T-cell (primary cell): Measurements from ENCODE around the gene STIM2. TPM values are rescaled to one million over a fixed set of nuclear protein-coding genes. Genes with fewer than 3 reads are reported as not detected.
"Not testable (repeated sequence)": the region's sequence is repeated elsewhere in the genome, so short reads cannot be mapped to it uniquely, and the experiment has no call there.

Source experiments
- ATAC-seq, 4 experiments: fragments of 200-7000 bp in 3 of 4; fragments of 150-1000 bp in 1 of 4; cut with Tn5 transposase; replicated peaks in 1 of 4; 1 replicate in 3 of 4; 2 replicates in 1 of 4; pipeline ENCODE4 v1.10.0; 2021; ENCODE audit warnings: moderate library complexity in 3 of 4, mild to moderate bottlenecking in 2 of 4, moderate number of reproducible peaks in 1 of 4
- CTCF ChIA-PET, 2 donors: fragments of 300-600 bp; sonication (Branson Sonifier 250); formaldehyde crosslinking; loops; one replicate each; lab custom pipeline; 2022; ENCODE audit warnings: antibody characterized with exemption in 2 of 2; lab: Charles Lee
- POLR2A ChIA-PET, 2 donors: fragments of 300-600 bp; sonication (Branson Sonifier 250); formaldehyde crosslinking; loops; one replicate each; lab custom pipeline; 2022; ENCODE audit warnings: antibody characterized with exemption in 2 of 2; lab: Charles Lee
- DNase-seq, 35 experiments: peaks; one replicate each; pipeline versions ENCODE4 v3.0.0 to v3.0.0-alpha.2; 2013 to 2023
- H3K27ac ChIP-seq: one replicate; pipeline ENCODE4 v1.5.1; 2013; ENCODE audit warnings: low read length
- H3K27me3 ChIP-seq, 2 experiments: replicated peaks in 1 of 2; 1 replicate in 1 of 2; 2 replicates in 1 of 2; pipeline versions ENCODE4 v1.6.1 to v1.7.0; 2013; ENCODE audit warnings: low read length in 1 of 2, mixed read lengths in 1 of 2; ENCODE audit not compliant: control insufficient read depth in 2 of 2, insufficient read depth in 2 of 2; ENCODE audit errors: extremely low read depth in 1 of 2
- H3K36me3 ChIP-seq, 2 donors: 1 replicate in 1 of 2; 2 replicates in 1 of 2; pipeline versions ENCODE4 v1.6.1 to v1.7.0; 2013; ENCODE audit warnings: low read length in 1 of 2; ENCODE audit not compliant: control insufficient read depth in 2 of 2, insufficient read depth in 1 of 2; ENCODE audit errors: extremely low read depth in 1 of 2
- H3K4me1 ChIP-seq, 2 experiments: 1 replicate in 1 of 2; 2 replicates in 1 of 2; pipeline versions ENCODE4 v1.6.1 to v1.7.0; 2013; ENCODE audit warnings: low read length in 2 of 2, mixed read lengths in 1 of 2; ENCODE audit not compliant: insufficient read depth in 2 of 2, control insufficient read depth in 1 of 2; ENCODE audit errors: extremely low read depth in 1 of 2
- H3K4me3 ChIP-seq, 2 donors: 1 replicate in 1 of 2; 2 replicates in 1 of 2; pipeline versions ENCODE4 v1.5.1 to v1.7.0; 2013; ENCODE audit warnings: mild to moderate bottlenecking in 2 of 2, low read length in 1 of 2, moderate library complexity in 1 of 2; ENCODE audit not compliant: control insufficient read depth in 1 of 2; ENCODE audit errors: extremely low read depth in 1 of 2
- H3K9me3 ChIP-seq: 2 replicates; pipeline ENCODE4 v1.7.0; 2013
- H3K27ac Mint-ChIP-seq, 2 donors: one replicate each; pipeline ENCODE4 v1.8.0; 2020 to 2021; ENCODE audit warnings: mild to moderate bottlenecking in 2 of 2, mixed read lengths in 2 of 2
- H3K27me3 Mint-ChIP-seq, 2 donors: one replicate each; pipeline ENCODE4 v1.8.0; 2021 to 2022; ENCODE audit warnings: mixed read lengths in 2 of 2
- H3K36me3 Mint-ChIP-seq: one replicate; pipeline ENCODE4 v1.8.0; 2021; ENCODE audit warnings: mixed read lengths
- H3K4me1 Mint-ChIP-seq, 3 donors: one replicate each; pipeline ENCODE4 v1.8.0; 2020 to 2022; ENCODE audit warnings: mixed read lengths in 3 of 3, mild to moderate bottlenecking in 1 of 3
- H3K4me3 Mint-ChIP-seq, 3 donors: one replicate each; pipeline ENCODE4 v1.8.0; 2020 to 2022; ENCODE audit warnings: mild to moderate bottlenecking in 3 of 3, mixed read lengths in 3 of 3, moderate library complexity in 3 of 3
- H3K9me3 Mint-ChIP-seq, 3 donors: one replicate each; pipeline ENCODE4 v1.8.0; 2020 to 2022; ENCODE audit warnings: mixed read lengths in 3 of 3
- WGBS: methylation state at CpG from one replicate; pipeline ENCODE4 v1.1.5; 2013; ENCODE audit warnings: missing lambda C conversion rate; ENCODE audit not compliant: insufficient coverage; 5-methylcytosine and 5-hydroxymethylcytosine counted together
- total RNA-seq, 35 experiments: library from RNA in 6 of 35; stranded (reverse) in 6 of 35; fragments of 120-200 nt in 1 of 35; gene quantifications; one replicate each; pipeline versions ENCODE4 v1.2.1 to v1.2.4 and lab custom pipeline; 2013 to 2026

STIM2 gene
- total RNA-seq (10 to 100 TPM; 67.9 to 98.7 (median 75.2) TPM), total RNA-seq (lab: John Stamatoyannopoulos, UW) (37.4 to 104 (median 81.1) reads per million in 29 experiments)
- total RNA-seq (2013): 65.3 TPM

DNA sequence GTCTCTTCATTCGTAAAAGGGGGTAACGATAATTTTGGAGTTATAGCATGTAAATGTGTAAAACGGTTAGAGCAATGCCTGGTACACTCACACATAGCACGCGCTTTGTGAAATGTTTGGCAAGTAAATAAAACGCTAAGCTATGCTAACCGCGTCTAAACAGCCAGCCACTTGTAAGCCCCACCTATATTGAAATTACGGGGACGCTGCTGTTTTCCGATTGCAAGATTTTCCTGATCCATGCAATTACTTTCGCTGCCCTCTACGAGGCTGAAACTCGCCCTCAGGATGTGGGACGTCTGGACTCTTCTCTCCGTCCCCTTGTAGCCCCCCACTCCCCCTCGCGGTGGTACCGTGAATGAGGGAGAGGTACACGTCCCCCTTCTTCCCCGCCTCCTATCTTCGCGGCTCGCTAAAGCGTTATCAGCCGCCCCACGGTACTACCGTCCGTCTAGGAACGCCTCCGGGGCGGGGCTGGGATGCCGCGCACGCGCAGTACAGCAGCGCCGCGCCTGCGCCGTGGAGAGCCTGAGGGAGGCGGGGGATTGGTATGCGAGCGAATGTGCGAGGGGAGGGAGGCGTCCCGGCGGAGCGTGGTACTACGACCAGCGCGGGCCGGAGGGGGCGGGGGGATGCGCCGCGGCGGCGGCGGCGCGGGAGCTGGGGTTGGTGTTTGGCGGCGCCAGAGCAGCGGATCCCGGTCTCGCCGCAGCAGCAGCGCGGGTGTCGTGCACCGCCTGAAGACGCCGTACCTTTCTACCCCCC, at the start of gene STIM2:
TSS of gene STIM2 (plus strand) at position 685 of the 765 bp plus-strand sequence.
- Mint-ChIP-seq H3K36me3 (no peaks in the 10 kb centered on the region), H3K27ac (peak within 1 kb of the TSS; percentile 97 to 99), H3K4me3 (peak within 1 kb of the TSS; percentile 98 to 100 (median 100)), H3K9me3 (no peaks in the 10 kb centered on the region), H3K4me1 (peaks cover 54 to 77% (median 64%) of the 10 kb centered on the region in 3 donors), H3K27me3 (no peaks in the 10 kb centered on the region)
- no peaks in the 10 kb centered on the region for H3K9me3 ChIP-seq
- no peaks in the 10 kb centered on the region for H3K27me3 ChIP-seq
- H3K4me1 ChIP-seq: peaks cover 32 to 45% of the 10 kb centered on the region in 2 experiments
- H3K36me3 ChIP-seq: no peaks in the 10 kb centered on the region
- peak within 1 kb of the TSS; percentile 84 to 94 for H3K4me3 ChIP-seq
- H3K27ac ChIP-seq: peak within 1 kb of the TSS; percentile 73
- peak; percentile 90 to 100 (median 96) for DNase-seq
- POLR2A ChIA-PET: interaction anchor here (0.6 to 4.0 kb wide), 16 partner anchors 10 to 1702 kb away, joined by 3 to 127 read pairs (median 6); partner anchors contain the start of gene TBC1D19 (in 1 of the 2)
- 0% methylated on average over 43 of the region's 74 CpGs for WGBS
- ATAC-seq: peak; percentile 64 to 77 (median 71)
- CTCF ChIA-PET: interaction anchor here (0.6 to 3.3 kb wide), 10 partner anchors 12 to 277 kb away, joined by 3 to 32 read pairs (median 5); no protein-coding TSS in a partner anchor

DNA sequence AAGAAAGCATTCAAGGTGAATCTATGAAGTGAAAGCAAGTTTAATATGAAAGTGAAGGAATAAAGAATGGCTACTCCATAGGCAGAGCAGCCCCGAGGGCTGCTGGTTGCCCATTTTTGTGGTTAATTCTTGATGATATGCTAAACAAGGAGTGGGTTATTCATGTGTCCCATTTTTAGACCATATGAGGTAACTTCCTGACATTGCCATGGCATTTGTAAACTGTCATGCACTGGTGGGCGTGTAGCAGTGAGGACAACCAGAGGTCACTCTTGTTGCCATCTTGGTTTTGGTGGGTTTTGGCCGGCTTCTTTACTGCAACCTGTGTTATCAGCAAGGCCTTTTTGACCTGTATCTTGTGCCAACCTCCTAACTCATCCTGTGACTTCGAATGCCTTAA, 49.1 kb upstream of the STIM2 start:
- ATAC-seq, H3K27me3 Mint-ChIP-seq, H3K4me3 ChIP-seq, H3K9me3 ChIP-seq, H3K36me3 ChIP-seq, H3K36me3 Mint-ChIP-seq, DNase-seq, H3K27ac Mint-ChIP-seq, POLR2A ChIA-PET, H3K27me3 ChIP-seq, H3K27ac ChIP-seq, CTCF ChIA-PET: not testable (repeated sequence)
- H3K4me1 ChIP-seq: peaks cover 9 to 23% of the 10 kb centered on the region in 2 experiments
- H3K4me3 Mint-ChIP-seq: peak overlapping the region in 1 of 3 donors; percentile 73
- H3K4me1 Mint-ChIP-seq: peaks cover 18 to 29% (median 21%) of the 10 kb centered on the region in 3 donors
- 86% methylated on average over 2 of the region's 4 CpGs for WGBS
- H3K9me3 Mint-ChIP-seq: peaks cover 0 to 14% (median 8%) of the 10 kb centered on the region in 3 donors

DNA sequence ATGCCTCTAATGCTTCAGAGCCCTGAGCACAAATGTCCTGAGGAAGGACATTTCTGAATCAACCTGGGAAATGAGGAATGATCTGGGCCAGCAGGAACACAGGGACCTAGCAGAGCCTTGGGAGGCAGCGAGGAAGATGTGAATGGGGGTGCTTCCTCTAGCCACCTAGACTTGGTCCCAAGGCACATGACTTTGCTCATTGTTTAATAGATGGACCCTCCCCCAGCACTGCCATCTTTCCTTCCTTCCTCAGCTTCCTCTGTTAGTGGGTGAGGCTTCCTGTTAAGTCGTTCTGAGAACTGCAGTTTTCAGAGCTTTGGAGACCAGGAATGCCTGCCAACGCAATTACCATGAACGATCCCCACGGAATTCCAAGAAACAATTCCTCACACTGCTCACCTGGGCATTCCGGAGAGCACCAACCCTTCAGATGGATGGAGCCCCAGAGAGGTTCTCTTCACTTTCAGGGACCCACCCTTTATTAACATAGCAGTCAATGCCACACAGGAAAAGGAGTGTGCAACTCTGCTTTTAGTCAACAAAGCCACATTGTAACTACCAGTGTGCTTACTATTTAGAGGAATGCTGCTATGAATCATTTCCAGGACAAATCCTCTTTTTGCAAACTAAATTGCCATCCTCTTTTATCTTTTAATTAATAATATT, 48.5 kb upstream of the STIM2 start:
- ChIA-PET CTCF (no interaction called here), POLR2A (no interaction called here)
- Mint-ChIP-seq H3K27ac (peak overlapping the region; percentile 90 to 91), H3K36me3 (peaks cover 3% of the 10 kb centered on the region), H3K9me3 (peaks cover 0 to 14% (median 8%) of the 10 kb centered on the region in 3 donors), H3K4me1 (peaks cover 18 to 29% (median 21%) of the 10 kb centered on the region in 3 donors), H3K4me3 (peak overlapping the region; percentile 54 to 73 (median 57)), H3K27me3 (no peaks in the 10 kb centered on the region)
- WGBS: 53% methylated on average over 4 of the region's 6 CpGs
- peak overlapping the region; percentile 16 for H3K27ac ChIP-seq
- H3K27me3 ChIP-seq: peaks cover 0 to 2% of the 10 kb centered on the region in 2 experiments
- ATAC-seq (peak in 2 of 4 experiments; percentile 57 to 66), DNase-seq (peak in 1 of 35 experiments; percentile 12)
- peaks cover 9 to 23% of the 10 kb centered on the region in 2 experiments for H3K4me1 ChIP-seq
- peak overlapping the region in 1 of 2 donors; percentile 36 for H3K4me3 ChIP-seq
- H3K36me3 ChIP-seq: no peaks in the 10 kb centered on the region
- no peaks in the 10 kb centered on the region for H3K9me3 ChIP-seq

DNA sequence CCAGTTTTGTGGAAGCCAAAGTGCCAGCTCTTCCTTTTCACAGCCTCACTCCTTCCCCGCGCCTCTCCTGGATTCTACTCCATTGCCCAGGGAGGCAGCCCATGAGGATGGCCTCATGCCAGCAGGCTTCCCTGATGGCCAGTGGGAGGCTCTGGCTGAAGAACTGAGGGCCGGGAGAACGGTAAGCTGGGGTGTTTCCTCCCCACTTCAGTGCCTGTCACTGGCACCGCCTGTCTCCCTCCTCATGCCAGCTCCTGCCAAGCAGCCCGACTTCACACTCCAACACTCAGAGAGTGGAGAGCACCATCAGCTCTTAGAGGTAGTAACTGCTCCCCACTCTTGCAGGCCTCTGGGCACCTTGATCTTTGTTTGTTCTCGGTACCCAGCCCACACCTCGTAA, 46.9 kb upstream of the STIM2 start:
- Histone ChIP-seq H3K4me1 (peaks cover 9 to 23% of the 10 kb centered on the region in 2 experiments), H3K36me3 (no peaks in the 10 kb centered on the region), H3K27ac (no peak overlapping the region), H3K27me3 (peaks cover 0 to 2% of the 10 kb centered on the region in 2 experiments), H3K4me3 (no peak overlapping the region), H3K9me3 (no peaks in the 10 kb centered on the region)
- ChIA-PET POLR2A (no interaction called here), CTCF (interaction anchor here in 1 of 2 donors (0.7 kb wide), 1 partner anchor 49 kb away, joined by 3 read pairs; no protein-coding TSS in a partner anchor)
- DNase-seq (no peak), ATAC-seq (no peak)
- peaks cover 18 to 29% (median 21%) of the 10 kb centered on the region in 3 donors for H3K4me1 Mint-ChIP-seq
- peaks cover 0 to 14% (median 8%) of the 10 kb centered on the region in 3 donors for H3K9me3 Mint-ChIP-seq
- WGBS: 91% methylated on average over 6 of the region's 8 CpGs
- peaks cover 3% of the 10 kb centered on the region for H3K36me3 Mint-ChIP-seq
- H3K27ac Mint-ChIP-seq: no peak overlapping the region
- no peaks in the 10 kb centered on the region for H3K27me3 Mint-ChIP-seq
- H3K4me3 Mint-ChIP-seq: no peak overlapping the region

DNA sequence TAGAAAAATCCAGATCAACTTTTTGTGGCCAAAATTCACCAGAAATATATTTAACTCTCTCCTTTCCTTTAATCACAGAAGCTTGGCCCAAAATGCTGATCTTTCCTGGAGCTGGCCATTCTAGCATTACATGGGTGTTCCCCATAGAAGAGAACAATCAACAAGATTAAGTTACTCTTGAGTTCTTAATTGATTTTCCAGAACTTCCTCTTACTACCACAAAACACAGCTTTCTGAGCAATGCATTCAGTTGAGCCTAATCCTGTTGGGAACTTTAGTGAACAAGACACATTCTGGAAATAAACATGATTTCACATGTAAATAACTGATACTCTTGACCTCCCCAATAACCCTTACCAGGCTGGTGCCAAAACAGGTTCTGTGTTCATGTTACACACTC, 45.4 kb upstream of the STIM2 start:
- H3K4me1 Mint-ChIP-seq: peaks cover 18 to 29% (median 21%) of the 10 kb centered on the region in 3 donors
- H3K27ac Mint-ChIP-seq: no peak overlapping the region
- Histone ChIP-seq H3K9me3 (no peaks in the 10 kb centered on the region), H3K36me3 (no peaks in the 10 kb centered on the region), H3K27me3 (peaks cover 0 to 2% of the 10 kb centered on the region in 2 experiments), H3K4me1 (peaks cover 9 to 23% of the 10 kb centered on the region in 2 experiments), H3K4me3 (no peak overlapping the region), H3K27ac (no peak overlapping the region)
- peaks cover 2 to 14% (median 10%) of the 10 kb centered on the region in 3 donors for H3K9me3 Mint-ChIP-seq
- ATAC-seq (no peak), DNase-seq (no peak)
- H3K4me3 Mint-ChIP-seq: no peak overlapping the region
- POLR2A ChIA-PET: no interaction called here
- CTCF ChIA-PET: no interaction called here
- peaks cover 3% of the 10 kb centered on the region for H3K36me3 Mint-ChIP-seq
- H3K27me3 Mint-ChIP-seq: no peaks in the 10 kb centered on the region

DNA sequence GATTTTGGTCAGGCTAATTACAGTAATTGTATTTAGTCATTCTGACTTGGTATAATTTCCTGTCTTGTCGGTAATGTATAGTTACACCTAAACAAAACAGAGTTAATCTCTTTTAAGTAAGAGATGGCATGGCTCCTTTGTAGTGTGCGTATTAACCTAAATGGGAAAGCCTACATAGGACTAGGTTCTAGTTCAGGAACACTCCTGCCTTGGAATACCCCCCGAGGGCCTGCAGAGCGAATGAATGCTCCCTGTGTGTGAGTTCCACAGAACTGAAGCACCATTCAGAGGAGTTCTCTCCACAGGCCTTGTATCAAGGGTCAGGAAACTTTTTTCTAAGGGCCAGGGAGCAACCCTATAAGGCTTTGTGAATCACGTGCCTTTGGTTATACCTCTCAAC, 44.9 kb upstream of the STIM2 start:
- H3K4me1 Mint-ChIP-seq: peaks cover 18 to 29% (median 21%) of the 10 kb centered on the region in 3 donors
- no peak for ATAC-seq
- peaks cover 3% of the 10 kb centered on the region for H3K36me3 Mint-ChIP-seq
- no peaks in the 10 kb centered on the region for H3K36me3 ChIP-seq
- peaks cover 9 to 23% of the 10 kb centered on the region in 2 experiments for H3K4me1 ChIP-seq
- H3K27me3 Mint-ChIP-seq: no peaks in the 10 kb centered on the region
- H3K27me3 ChIP-seq: peaks cover 0 to 2% of the 10 kb centered on the region in 2 experiments
- H3K27ac Mint-ChIP-seq: no peak overlapping the region
- ChIA-PET CTCF (no interaction called here), POLR2A (no interaction called here)
- no peak for DNase-seq
- WGBS: 75% methylated on average over 2 of the region's 5 CpGs
- no peaks in the 10 kb centered on the region for H3K9me3 ChIP-seq
- H3K27ac ChIP-seq: no peak overlapping the region
- H3K9me3 Mint-ChIP-seq: peaks cover 3 to 10% (median 9%) of the 10 kb centered on the region in 3 donors
- no peak overlapping the region for H3K4me3 Mint-ChIP-seq
- H3K4me3 ChIP-seq: no peak overlapping the region
